GM18526 (cell line): ENCODE data around the gene HSD17B7.

Experiments used
- POLR2A ChIP-seq: IDR thresholded peaks from 3 replicates; pipeline ENCODE4 v1.6.1; 2011; ENCODE audit not compliant: insufficient read length; ENCODE audit errors: extremely low read depth

The HSD17B7 gene

DNA sequence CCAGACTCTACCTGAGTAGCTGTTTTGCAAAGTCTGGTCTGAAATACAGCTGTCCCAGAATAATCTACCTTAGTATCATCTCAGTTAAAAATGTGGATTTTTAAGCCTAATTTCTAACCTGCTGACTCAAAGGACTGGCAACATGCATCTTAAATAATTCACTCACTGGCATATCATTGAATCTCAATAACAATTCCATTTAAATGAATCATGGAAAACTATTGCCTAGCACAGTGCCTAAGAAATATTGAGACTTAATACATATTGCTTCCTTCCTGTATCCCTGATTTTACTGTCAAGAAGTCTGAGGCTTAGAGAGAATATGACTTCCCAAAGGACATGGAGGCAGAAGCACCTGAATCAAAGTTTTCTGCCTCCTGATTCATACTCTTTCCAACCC lies 67.3 kb downstream of the HSD17B7 start:
- TF ChIP-seq POLR2A, result no peak

DNA sequence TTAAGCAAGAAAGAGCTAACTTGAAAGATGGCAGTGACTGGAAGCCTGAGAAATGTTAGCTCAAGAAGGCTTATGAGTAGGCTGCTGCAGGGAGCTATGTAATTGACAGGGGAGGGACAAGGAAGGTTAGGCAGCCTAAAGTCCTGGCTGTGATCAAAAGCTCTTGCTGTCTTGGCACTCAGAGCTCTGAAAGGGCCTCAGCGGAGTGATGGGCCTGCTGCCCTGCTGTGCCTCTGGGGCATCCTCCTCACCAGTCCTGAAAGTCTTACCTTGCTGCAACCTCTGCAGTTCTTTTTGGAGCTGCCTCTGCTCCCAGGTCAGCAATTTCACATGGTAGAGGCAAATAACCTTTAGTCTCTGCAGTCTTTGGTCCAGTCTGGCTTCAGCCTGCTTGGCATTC lies 68.7 kb downstream of the HSD17B7 start:
- no peak for TF ChIP-seq POLR2A

DNA sequence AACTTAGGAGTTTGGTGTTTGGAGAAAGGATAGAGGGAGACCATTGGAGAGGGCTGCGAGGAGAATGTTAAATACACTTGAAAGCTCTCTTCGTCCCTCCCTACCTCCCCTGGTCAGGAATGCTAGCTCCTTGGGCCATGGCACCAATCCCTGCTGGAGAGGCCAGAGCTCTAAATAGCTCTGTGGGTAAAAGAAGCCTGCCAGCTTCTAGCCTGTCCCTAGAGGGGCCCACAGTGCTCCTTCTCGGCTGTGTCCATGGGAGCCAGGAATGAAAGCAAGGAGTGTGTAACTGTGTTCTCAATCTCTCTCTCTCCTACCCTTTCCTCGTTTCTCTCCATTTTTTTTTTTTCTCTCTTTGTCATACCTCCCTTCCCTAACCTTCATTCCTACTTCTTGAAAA lies 70.6 kb downstream of the HSD17B7 start, which contains the start of gene CCDC190:
Gene CCDC190 (minus strand): TSS at position 75 of the 400 bp plus-strand sequence. CDS start 1,529 bp downstream, outside the sequence.
- TF ChIP-seq POLR2A, result no peak

DNA sequence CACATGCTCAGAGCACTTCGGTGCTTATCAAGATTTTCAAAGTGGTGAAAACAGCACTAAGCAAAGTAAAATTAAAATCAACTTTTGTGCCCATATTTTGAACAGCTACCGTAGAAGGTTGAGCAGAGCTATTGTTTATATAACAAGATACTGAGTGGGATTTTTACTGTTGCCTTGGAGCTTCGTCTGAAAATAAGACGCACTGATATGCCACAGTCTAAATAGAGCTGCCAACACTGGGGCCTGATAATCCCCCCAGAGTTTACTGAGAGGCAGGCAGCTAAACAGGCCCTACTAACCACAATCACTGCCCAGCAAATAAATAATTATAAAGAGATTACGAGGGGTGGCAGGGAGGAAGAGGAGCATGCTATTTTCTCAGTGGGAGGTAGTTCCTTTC lies 71.1 kb downstream of the HSD17B7 start:
- TF ChIP-seq POLR2A, result no peak
